Nephron (organoid): ENCODE results near the gene NDST3.
"Not testable (repeated sequence)": the region's sequence is repeated elsewhere in the genome, so short reads cannot be mapped to it uniquely, and the experiment has no call there.

ENCODE experiments used
- H3K27ac Mint-ChIP-seq, 3 experiments: 2 replicates each; pipeline ENCODE4 v1.8.0; 2020; ENCODE audit warnings: mixed read lengths in 3 of 3, mild to moderate bottlenecking in 2 of 3, moderate library complexity in 1 of 3
- H3K27me3 Mint-ChIP-seq: 2 replicates; pipeline ENCODE4 v1.8.0; 2021; ENCODE audit warnings: low read depth, mild to moderate bottlenecking, moderate library complexity, mixed read lengths
- H3K36me3 Mint-ChIP-seq: 2 replicates; pipeline ENCODE4 v1.8.0; 2020; ENCODE audit warnings: low read depth, mixed read lengths
- H3K4me1 Mint-ChIP-seq: 2 replicates; pipeline ENCODE4 v1.8.0; 2020; ENCODE audit warnings: mixed read lengths
- H3K4me3 Mint-ChIP-seq, 3 experiments: 2 replicates each; pipeline ENCODE4 v1.8.0; 2020; ENCODE audit warnings: mild to moderate bottlenecking in 3 of 3, mixed read lengths in 3 of 3, moderate library complexity in 2 of 3
- H3K9me3 Mint-ChIP-seq: 2 replicates; pipeline ENCODE4 v1.8.0; 2020; ENCODE audit warnings: mixed read lengths
- TF ChIP-seq, protein P1 (sequence below), 3 experiments: fragments of 200-600 bp; sonication (generic); IDR thresholded peaks; one replicate each; pipeline ENCODE4 v1.5.0; 2021; ENCODE audit warnings: antibody characterized with exemption in 3 of 3; ENCODE audit not compliant: unreplicated experiment in 3 of 3

The NDST3 gene

DNA sequence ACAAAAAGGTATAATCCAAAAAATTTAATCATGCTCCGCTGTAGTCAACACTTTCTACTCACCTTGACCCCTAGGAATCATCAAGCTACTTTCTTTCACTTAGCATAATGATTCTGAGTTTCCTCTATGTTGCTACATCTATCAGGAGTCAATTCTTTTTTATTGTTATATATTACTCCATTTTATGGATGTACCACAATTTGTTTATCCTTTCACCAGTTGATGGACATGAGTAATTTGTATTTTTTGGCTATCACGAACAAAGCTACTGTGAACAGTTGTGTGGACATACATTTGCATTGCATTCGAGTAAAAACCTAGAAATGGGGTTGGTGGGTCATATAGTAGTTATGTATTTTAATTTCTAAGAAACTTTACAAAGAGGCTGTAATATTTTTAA is 215.6 kb downstream of the NDST3 start:
- TF ChIP-seq, protein P1, sequence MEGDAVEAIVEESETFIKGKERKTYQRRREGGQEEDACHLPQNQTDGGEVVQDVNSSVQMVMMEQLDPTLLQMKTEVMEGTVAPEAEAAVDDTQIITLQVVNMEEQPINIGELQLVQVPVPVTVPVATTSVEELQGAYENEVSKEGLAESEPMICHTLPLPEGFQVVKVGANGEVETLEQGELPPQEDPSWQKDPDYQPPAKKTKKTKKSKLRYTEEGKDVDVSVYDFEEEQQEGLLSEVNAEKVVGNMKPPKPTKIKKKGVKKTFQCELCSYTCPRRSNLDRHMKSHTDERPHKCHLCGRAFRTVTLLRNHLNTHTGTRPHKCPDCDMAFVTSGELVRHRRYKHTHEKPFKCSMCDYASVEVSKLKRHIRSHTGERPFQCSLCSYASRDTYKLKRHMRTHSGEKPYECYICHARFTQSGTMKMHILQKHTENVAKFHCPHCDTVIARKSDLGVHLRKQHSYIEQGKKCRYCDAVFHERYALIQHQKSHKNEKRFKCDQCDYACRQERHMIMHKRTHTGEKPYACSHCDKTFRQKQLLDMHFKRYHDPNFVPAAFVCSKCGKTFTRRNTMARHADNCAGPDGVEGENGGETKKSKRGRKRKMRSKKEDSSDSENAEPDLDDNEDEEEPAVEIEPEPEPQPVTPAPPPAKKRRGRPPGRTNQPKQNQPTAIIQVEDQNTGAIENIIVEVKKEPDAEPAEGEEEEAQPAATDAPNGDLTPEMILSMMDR (IDR thresholded peaks at IDR 0.05; ENCODE audit: unreplicated experiment in 3 of 3) = no peak
- H3K4me3 Mint-ChIP-seq = no peak overlapping the region
- no peak overlapping the region for H3K27ac Mint-ChIP-seq
- peaks cover 6% of the 10 kb centered on the region for H3K36me3 Mint-ChIP-seq
- no peaks in the 10 kb centered on the region for H3K9me3 Mint-ChIP-seq
- H3K4me1 Mint-ChIP-seq = no peaks in the 10 kb centered on the region
- H3K27me3 Mint-ChIP-seq = no peaks in the 10 kb centered on the region

DNA sequence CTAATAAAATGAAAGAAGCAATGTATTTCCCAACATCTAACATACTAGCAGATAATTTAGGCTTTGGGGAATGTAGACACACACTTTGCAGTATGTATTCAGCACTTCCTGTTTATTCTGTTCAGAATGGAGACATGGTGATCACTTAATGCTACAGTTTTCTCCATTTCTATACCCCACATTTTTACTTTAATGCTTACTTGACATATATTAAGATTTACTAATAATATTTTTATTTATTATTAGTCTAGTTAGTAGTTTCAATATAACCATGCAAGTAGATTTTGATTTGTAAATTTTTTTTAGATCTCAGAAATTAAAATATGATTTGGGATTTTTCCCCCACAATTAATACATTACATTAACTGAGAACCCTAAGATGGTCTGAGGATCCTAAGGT is 220.1 kb downstream of the NDST3 start:
- no peaks in the 10 kb centered on the region for H3K9me3 Mint-ChIP-seq
- no peak overlapping the region for H3K4me3 Mint-ChIP-seq
- H3K36me3 Mint-ChIP-seq = peaks cover 5% of the 10 kb centered on the region
- no peak overlapping the region for H3K27ac Mint-ChIP-seq
- TF ChIP-seq, protein P1 (IDR thresholded peaks at IDR 0.05; ENCODE audit: unreplicated experiment in 3 of 3) = no peak
- no peaks in the 10 kb centered on the region for H3K4me1 Mint-ChIP-seq
- no peaks in the 10 kb centered on the region for H3K27me3 Mint-ChIP-seq

GRCh38 chr4:118259111-118259510 is 224.8 kb downstream of the NDST3 start:
- H3K9me3 Mint-ChIP-seq = no peaks in the 10 kb centered on the region
- no peak overlapping the region for H3K4me3 Mint-ChIP-seq
- H3K36me3 Mint-ChIP-seq = no peaks in the 10 kb centered on the region
- no peak overlapping the region for H3K27ac Mint-ChIP-seq
- no peaks in the 10 kb centered on the region for H3K4me1 Mint-ChIP-seq
- no peaks in the 10 kb centered on the region for H3K27me3 Mint-ChIP-seq
- TF ChIP-seq, protein P1 (IDR thresholded peaks at IDR 0.05; ENCODE audit: unreplicated experiment in 3 of 3) = no peak

DNA sequence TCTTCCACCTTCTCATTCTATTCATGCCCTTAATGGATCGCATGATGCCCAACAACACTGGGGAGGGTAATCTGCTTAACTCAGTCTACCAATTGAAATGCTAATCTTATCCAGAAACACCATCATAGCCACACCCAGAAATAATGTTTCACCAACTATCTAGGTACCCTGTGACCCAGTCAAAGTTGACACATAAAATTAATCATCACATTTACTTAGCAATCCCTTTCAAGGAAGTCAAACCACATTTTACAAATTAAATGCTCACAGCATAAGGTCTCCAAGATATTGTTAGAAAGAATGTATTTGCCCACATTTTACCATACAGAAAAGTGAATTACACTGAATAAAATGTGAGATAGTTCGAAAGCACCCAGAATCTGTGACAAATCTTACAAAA is 226.0 kb downstream of the NDST3 start:
- no peaks in the 10 kb centered on the region for H3K27me3 Mint-ChIP-seq
- no peaks in the 10 kb centered on the region for H3K36me3 Mint-ChIP-seq
- no peak overlapping the region for H3K27ac Mint-ChIP-seq
- H3K4me1 Mint-ChIP-seq = no peaks in the 10 kb centered on the region
- no peaks in the 10 kb centered on the region for H3K9me3 Mint-ChIP-seq
- TF ChIP-seq, protein P1 (IDR thresholded peaks at IDR 0.05; ENCODE audit: unreplicated experiment in 3 of 3) = no peak
- no peak overlapping the region for H3K4me3 Mint-ChIP-seq

- no peaks in the 10 kb centered on the region for H3K9me3 Mint-ChIP-seq
- H3K4me3 Mint-ChIP-seq = no peak overlapping the region
- H3K27ac Mint-ChIP-seq = no peak overlapping the region
- TF ChIP-seq, protein P1 (IDR thresholded peaks at IDR 0.05; ENCODE audit: unreplicated experiment in 3 of 3) = no peak
- H3K27me3 Mint-ChIP-seq = peaks cover 3% of the 10 kb centered on the region
- no peaks in the 10 kb centered on the region for H3K4me1 Mint-ChIP-seq
- H3K36me3 Mint-ChIP-seq = no peaks in the 10 kb centered on the region
Measured at GRCh38 chr4:118264096-118264495, 229.8 kb downstream of the NDST3 start.

DNA sequence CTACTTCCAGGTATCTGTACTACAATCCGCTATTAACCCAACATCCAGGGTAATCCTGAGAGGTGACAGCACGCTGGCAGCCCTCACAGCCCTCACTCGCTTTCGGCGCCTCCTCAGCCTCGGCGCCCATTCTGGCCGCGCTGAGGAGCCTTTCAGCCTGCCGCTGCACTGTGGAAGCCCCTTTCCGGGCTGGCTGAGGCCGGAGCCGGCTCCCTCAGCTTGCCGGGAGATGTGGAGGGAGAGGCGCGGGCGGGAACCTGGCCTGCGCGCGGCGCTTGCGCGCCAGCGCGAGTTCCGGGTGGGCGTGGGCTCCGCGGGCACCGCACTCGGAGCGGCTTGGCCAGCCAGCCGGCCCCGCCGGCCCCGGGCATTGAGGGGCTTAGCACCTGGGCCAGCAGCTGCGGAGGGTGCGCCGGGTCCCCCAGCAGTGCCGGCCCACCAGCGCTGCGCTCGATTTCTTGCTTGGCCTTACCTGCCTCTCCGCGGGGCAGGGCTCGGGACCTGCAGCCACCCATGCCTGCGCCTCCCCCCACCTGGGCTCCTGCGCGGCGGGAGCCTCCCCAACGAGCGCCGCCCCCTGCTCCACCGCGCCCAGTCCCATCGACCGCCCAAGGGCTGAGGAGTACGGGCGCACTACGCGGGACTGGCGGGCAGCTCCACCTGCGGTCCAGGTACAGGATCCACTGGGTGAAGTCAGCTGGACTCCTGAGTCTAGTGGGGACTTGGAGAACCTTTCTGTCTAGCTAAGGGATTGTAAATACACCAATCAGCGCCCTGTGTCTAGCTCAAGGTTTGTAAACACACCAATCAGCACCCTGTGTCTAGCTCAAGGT is 231.2 kb downstream of the NDST3 start:
- Mint-ChIP-seq H3K36me3 (no peaks in the 10 kb centered on the region), H3K27ac (no peak overlapping the region), H3K9me3 (no peaks in the 10 kb centered on the region), H3K27me3 (peaks cover 3% of the 10 kb centered on the region), H3K4me1 (no peaks in the 10 kb centered on the region), H3K4me3 (no peak overlapping the region)
- TF ChIP-seq, protein P1 (IDR thresholded peaks at IDR 0.05; ENCODE audit: unreplicated experiment in 3 of 3) = no peak

GRCh38 chr4:118266145-118266496 is 231.8 kb downstream of the NDST3 start:
- not testable (repeated sequence) for H3K4me1 Mint-ChIP-seq, H3K27ac Mint-ChIP-seq

More at GRCh38 chr4:118266145-118266496, 231.8 kb downstream of the NDST3 start:
- not testable (repeated sequence) for H3K9me3 Mint-ChIP-seq, H3K36me3 Mint-ChIP-seq, H3K4me3 Mint-ChIP-seq, H3K27me3 Mint-ChIP-seq
